H9 (cell line): ENCODE measurements around the gene SH3BGRL3. TPM values are rescaled to one million over a fixed set of nuclear protein-coding genes. Genes with fewer than 3 reads are reported as not detected.

Experiments used
- DNase-seq: peaks from one replicate; pipeline ENCODE4 v3.0.0-alpha.2; 2017
- H2AFZ ChIP-seq: one replicate; pipeline ENCODE4 v1.6.1; 2013; ENCODE audit warnings: mild to moderate bottlenecking, low read length, control low read depth, moderate library complexity
- H2AK5ac ChIP-seq: 2 replicates; pipeline ENCODE4 v1.6.1; 2013; ENCODE audit warnings: low read length, control low read depth, mixed read lengths; ENCODE audit not compliant: insufficient read length
- H2BK120ac ChIP-seq: one replicate; pipeline ENCODE4 v1.6.1; 2013; ENCODE audit warnings: low read depth, mild to moderate bottlenecking, low read length, control low read depth, inconsistent platforms; ENCODE audit not compliant: poor library complexity, severe bottlenecking
- H2BK12ac ChIP-seq: 2 replicates; pipeline ENCODE4 v1.6.1; 2013; ENCODE audit warnings: low read length, control low read depth, mixed read lengths, low read depth; ENCODE audit not compliant: insufficient read length
- H2BK15ac ChIP-seq: 2 replicates; pipeline ENCODE4 v1.6.1; 2013; ENCODE audit warnings: low read depth, low read length, control low read depth
- H2BK20ac ChIP-seq: one replicate; pipeline ENCODE4 v1.6.1; 2013; ENCODE audit warnings: low read depth, mild to moderate bottlenecking, low read length, control low read depth, inconsistent platforms; ENCODE audit not compliant: poor library complexity, severe bottlenecking
- H2BK5ac ChIP-seq: 2 replicates; pipeline ENCODE4 v1.6.1; 2013; ENCODE audit warnings: low read length, control low read depth, mixed read lengths; ENCODE audit not compliant: insufficient read length
- H3K14ac ChIP-seq: 2 replicates; pipeline ENCODE4 v1.6.1; 2013; ENCODE audit warnings: low read length, control low read depth; ENCODE audit not compliant: insufficient read depth
- H3K18ac ChIP-seq: 2 replicates; pipeline ENCODE4 v1.6.1; 2013; ENCODE audit warnings: low read depth, mild to moderate bottlenecking, mixed read lengths, low read length, control low read depth; ENCODE audit not compliant: insufficient read length
- H3K23ac ChIP-seq: 2 replicates; pipeline ENCODE4 v1.6.1; 2013; ENCODE audit warnings: low read length, control low read depth, mixed read lengths, low read depth; ENCODE audit not compliant: insufficient read length
- H3K23me2 ChIP-seq: 2 replicates; pipeline ENCODE4 v1.6.1; 2013; ENCODE audit warnings: low read depth, mild to moderate bottlenecking, mixed read lengths, low read length, control low read depth; ENCODE audit not compliant: insufficient read length, poor library complexity, severe bottlenecking
- H3K27ac ChIP-seq: 2 replicates; pipeline ENCODE4 v1.5.1; 2013; ENCODE audit warnings: low read length, control low read depth, mixed read lengths, low read depth; ENCODE audit not compliant: insufficient read length
- H3K27me3 ChIP-seq: 2 replicates; pipeline ENCODE4 v1.6.1; 2013; ENCODE audit warnings: low read length, control low read depth, inconsistent platforms; ENCODE audit not compliant: insufficient read depth
- H3K4ac ChIP-seq: 2 replicates; pipeline ENCODE4 v1.6.1; 2013; ENCODE audit warnings: low read depth, mild to moderate bottlenecking, control low read depth, inconsistent platforms, low read length, moderate library complexity
- H3K4me1 ChIP-seq: 2 replicates; pipeline ENCODE4 v1.6.1; 2013; ENCODE audit warnings: low read length, control low read depth, inconsistent platforms; ENCODE audit not compliant: insufficient read depth
- H3K4me2 ChIP-seq: 2 replicates; pipeline ENCODE4 v1.6.1; 2013; ENCODE audit warnings: low read length, control low read depth, mixed read lengths; ENCODE audit not compliant: insufficient read length, insufficient read depth
- H3K56ac ChIP-seq: 2 replicates; pipeline ENCODE4 v1.6.1; 2013; ENCODE audit warnings: low read depth, mild to moderate bottlenecking, mixed read lengths, low read length, control low read depth; ENCODE audit not compliant: insufficient read length
- H3K79me1 ChIP-seq: 2 replicates; pipeline ENCODE4 v1.6.1; 2013; ENCODE audit warnings: low read depth, mild to moderate bottlenecking, moderate library complexity, low read length, control low read depth, inconsistent platforms; ENCODE audit not compliant: insufficient read depth, poor library complexity, severe bottlenecking
- H3K79me2 ChIP-seq: 2 replicates; pipeline ENCODE4 v1.6.1; 2013; ENCODE audit warnings: low read length, control low read depth, inconsistent platforms; ENCODE audit not compliant: insufficient read depth
- H3K9ac ChIP-seq: 2 replicates; pipeline ENCODE4 v1.6.1; 2013; ENCODE audit warnings: low read length, control low read depth, mixed read lengths; ENCODE audit not compliant: insufficient read length; ENCODE audit errors: extremely low read depth
- H3K9me3 ChIP-seq: one replicate; pipeline ENCODE4 v1.6.1; 2013; ENCODE audit warnings: low read depth, low read length, inconsistent platforms; ENCODE audit not compliant: control insufficient read depth
- H3T11ph ChIP-seq: one replicate; pipeline ENCODE4 v1.6.1; 2013; ENCODE audit warnings: mild to moderate bottlenecking, low read length, control low read depth, inconsistent platforms
- H4K20me1 ChIP-seq: one replicate; pipeline ENCODE4 v1.6.1; 2013; ENCODE audit not compliant: control insufficient read depth, insufficient read length, insufficient read depth
- H4K5ac ChIP-seq: 2 replicates; pipeline ENCODE4 v1.6.1; 2013; ENCODE audit warnings: low read depth, mild to moderate bottlenecking, mixed read lengths, low read length, control low read depth; ENCODE audit not compliant: insufficient read length
- H4K8ac ChIP-seq: replicated peaks from 2 replicates; pipeline ENCODE4 v1.6.1; 2013; ENCODE audit warnings: low read length, control low read depth, mixed read lengths, low read depth; ENCODE audit not compliant: insufficient read length
- H4K91ac ChIP-seq: 2 replicates; pipeline ENCODE4 v1.6.1; 2013; ENCODE audit warnings: low read depth, mild to moderate bottlenecking, moderate library complexity, mixed read lengths, low read length, control low read depth; ENCODE audit not compliant: insufficient read length
- H3K27ac Mint-ChIP-seq, 3 experiments: 2 replicates in 2 of 3; 3 replicates in 1 of 3; pipeline ENCODE4 v1.8.0; 2020 to 2021; ENCODE audit warnings: mixed read lengths in 3 of 3, mild to moderate bottlenecking in 1 of 3, moderate library complexity in 1 of 3
- H3K27me3 Mint-ChIP-seq: 2 replicates; pipeline ENCODE4 v1.8.0; 2021; ENCODE audit warnings: low read depth, mild to moderate bottlenecking, moderate library complexity, mixed read lengths
- H3K36me3 Mint-ChIP-seq, 3 experiments: 2 replicates in 2 of 3; 3 replicates in 1 of 3; pipeline ENCODE4 v1.8.0; 2020 to 2021; ENCODE audit warnings: low read depth in 3 of 3, mixed read lengths in 3 of 3; ENCODE audit not compliant: insufficient read depth in 1 of 3
- H3K4me1 Mint-ChIP-seq, 2 experiments: 2 replicates each; pipeline ENCODE4 v1.8.0; 2020; ENCODE audit warnings: mixed read lengths in 2 of 2
- H3K4me3 Mint-ChIP-seq, 2 experiments: 2 replicates in 1 of 2; 3 replicates in 1 of 2; pipeline ENCODE4 v1.8.0; 2020 to 2021; ENCODE audit warnings: mild to moderate bottlenecking in 2 of 2, mixed read lengths in 2 of 2, moderate library complexity in 1 of 2
- H3K9me3 Mint-ChIP-seq, 2 experiments: 2 replicates in 1 of 2; 3 replicates in 1 of 2; pipeline ENCODE4 v1.8.0; 2020; ENCODE audit warnings: mild to moderate bottlenecking in 2 of 2, mixed read lengths in 2 of 2, moderate library complexity in 1 of 2
- CTCF ChIP-seq: fragments of 200-600 bp; sonication (generic); conservative IDR thresholded peaks from 3 replicates; pipeline ENCODE4 v1.8.0; 2021; ENCODE audit warnings: antibody characterized with exemption, mild to moderate bottlenecking
- WGBS: extraction: QIAGEN DNeasy Blood & Tissue Kit; methylation state at CpG from one replicate; pipeline ENCODE4 v1.1.7; 2013; ENCODE audit warnings: missing lambda C conversion rate, low lambda C conversion rate, mixed read lengths; ENCODE audit not compliant: insufficient read length; ENCODE audit errors: extremely low coverage; 5-methylcytosine and 5-hydroxymethylcytosine counted together
- total RNA-seq: library from RNA; stranded (reverse); gene quantifications from 2 replicates; pipeline ENCODE4 v1.2.1, GENCODE V29; 2021

The SH3BGRL3 gene
- total RNA-seq, 1 experiment from 2014 or later = 86.3 TPM

- H2AK5ac ChIP-seq = no peak overlapping the region
- H4K8ac ChIP-seq = no peak overlapping the region
- TF ChIP-seq CTCF = no peak
- no peak overlapping the region for H4K5ac ChIP-seq
- no peak overlapping the region for H2BK12ac ChIP-seq
- H3K4me3 Mint-ChIP-seq = no peak overlapping the region
- H3K4ac ChIP-seq = no peak overlapping the region
- no peaks in the 10 kb centered on the region for H4K20me1 ChIP-seq
- H2BK15ac ChIP-seq = no peak overlapping the region
- H3K36me3 Mint-ChIP-seq = peaks cover 0 to 2% (median 0%) of the 10 kb centered on the region in 3 experiments; a peak in 1 of 7 replicates
- no CpG with 5 or more reads among the region's 22 CpGs for WGBS
- H3K14ac ChIP-seq = no peak overlapping the region; the same call in 1 of the 2 replicates
- H3K56ac ChIP-seq = no peak overlapping the region
- no peak overlapping the region for H3K9ac ChIP-seq
- H3K18ac ChIP-seq = no peak overlapping the region
- H3K4me1 ChIP-seq = no peaks in the 10 kb centered on the region; the same call in 1 of the 2 replicates
- no peaks in the 10 kb centered on the region for H3K9me3 ChIP-seq
- no peak overlapping the region for H2AFZ ChIP-seq
- H3K27me3 ChIP-seq = no peaks in the 10 kb centered on the region
- H4K91ac ChIP-seq = no peak overlapping the region
- H3K9me3 Mint-ChIP-seq = no peaks in the 10 kb centered on the region
- H3K23ac ChIP-seq = no peak overlapping the region
- no peak overlapping the region for H3K4me2 ChIP-seq
- peaks cover 12 to 18% of the 10 kb centered on the region in 2 experiments for H3K4me1 Mint-ChIP-seq
- no peak for DNase-seq
- no peak overlapping the region for H3K27ac ChIP-seq
- H2BK5ac ChIP-seq = no peak overlapping the region
- 0 out of 2 replicates have a peak, but pooled peaks cover 2% of the 10 kb centered on the region for H3K27me3 Mint-ChIP-seq
- no peak overlapping the region for H2BK120ac ChIP-seq
- H3T11ph ChIP-seq = no peak overlapping the region
- no peaks in the 10 kb centered on the region for H3K79me2 ChIP-seq
- peak overlapping the region in 1 of 3 experiments; percentile 72; a peak in 1 of 7 replicates for H3K27ac Mint-ChIP-seq
- no peaks in the 10 kb centered on the region for H3K79me1 ChIP-seq
- no peaks in the 10 kb centered on the region for H3K23me2 ChIP-seq
- H2BK20ac ChIP-seq = no peak overlapping the region
Observed at GRCh38 chr1:26295194-26296138, 15.6 kb downstream of the SH3BGRL3 start.
